ENCODE data around the gene OPA3.

DNA sequence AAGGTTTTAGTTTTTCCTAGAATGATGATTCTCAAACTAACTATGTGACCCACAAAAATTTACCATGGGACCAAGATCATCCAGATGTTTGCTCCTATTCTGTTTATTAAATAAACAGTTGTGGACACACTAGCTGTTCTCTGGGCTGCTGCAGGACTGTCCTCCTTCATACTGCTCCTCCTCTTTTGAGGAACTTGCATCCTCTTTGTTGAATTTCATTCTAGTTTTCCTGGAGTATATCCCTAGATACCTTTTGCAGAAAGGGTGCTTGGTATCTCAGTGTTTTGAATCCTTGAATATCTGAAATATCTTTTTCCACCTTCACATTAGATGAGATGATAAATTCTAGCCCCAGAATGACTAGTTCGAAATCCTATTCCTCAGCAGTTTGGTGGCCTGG is 53.3 kb downstream of the OPA3 start:
- TF ChIP-seq EZH2 (IDR thresholded peaks at IDR 0.05; ENCODE audit: borderline replicate concordance, low read length), result no peak
- TF ChIP-seq, protein P1, sequence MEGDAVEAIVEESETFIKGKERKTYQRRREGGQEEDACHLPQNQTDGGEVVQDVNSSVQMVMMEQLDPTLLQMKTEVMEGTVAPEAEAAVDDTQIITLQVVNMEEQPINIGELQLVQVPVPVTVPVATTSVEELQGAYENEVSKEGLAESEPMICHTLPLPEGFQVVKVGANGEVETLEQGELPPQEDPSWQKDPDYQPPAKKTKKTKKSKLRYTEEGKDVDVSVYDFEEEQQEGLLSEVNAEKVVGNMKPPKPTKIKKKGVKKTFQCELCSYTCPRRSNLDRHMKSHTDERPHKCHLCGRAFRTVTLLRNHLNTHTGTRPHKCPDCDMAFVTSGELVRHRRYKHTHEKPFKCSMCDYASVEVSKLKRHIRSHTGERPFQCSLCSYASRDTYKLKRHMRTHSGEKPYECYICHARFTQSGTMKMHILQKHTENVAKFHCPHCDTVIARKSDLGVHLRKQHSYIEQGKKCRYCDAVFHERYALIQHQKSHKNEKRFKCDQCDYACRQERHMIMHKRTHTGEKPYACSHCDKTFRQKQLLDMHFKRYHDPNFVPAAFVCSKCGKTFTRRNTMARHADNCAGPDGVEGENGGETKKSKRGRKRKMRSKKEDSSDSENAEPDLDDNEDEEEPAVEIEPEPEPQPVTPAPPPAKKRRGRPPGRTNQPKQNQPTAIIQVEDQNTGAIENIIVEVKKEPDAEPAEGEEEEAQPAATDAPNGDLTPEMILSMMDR (IDR thresholded peaks at IDR 0.05; ENCODE audit: low read length), result no peak

Measured in OCI-LY1 (cell line).